ENCODE measurements around the gene ACP2.
A peak's percentile ranks its signal among the peaks of the same experiment; 100 is the strongest.

ACP2 gene

DNA sequence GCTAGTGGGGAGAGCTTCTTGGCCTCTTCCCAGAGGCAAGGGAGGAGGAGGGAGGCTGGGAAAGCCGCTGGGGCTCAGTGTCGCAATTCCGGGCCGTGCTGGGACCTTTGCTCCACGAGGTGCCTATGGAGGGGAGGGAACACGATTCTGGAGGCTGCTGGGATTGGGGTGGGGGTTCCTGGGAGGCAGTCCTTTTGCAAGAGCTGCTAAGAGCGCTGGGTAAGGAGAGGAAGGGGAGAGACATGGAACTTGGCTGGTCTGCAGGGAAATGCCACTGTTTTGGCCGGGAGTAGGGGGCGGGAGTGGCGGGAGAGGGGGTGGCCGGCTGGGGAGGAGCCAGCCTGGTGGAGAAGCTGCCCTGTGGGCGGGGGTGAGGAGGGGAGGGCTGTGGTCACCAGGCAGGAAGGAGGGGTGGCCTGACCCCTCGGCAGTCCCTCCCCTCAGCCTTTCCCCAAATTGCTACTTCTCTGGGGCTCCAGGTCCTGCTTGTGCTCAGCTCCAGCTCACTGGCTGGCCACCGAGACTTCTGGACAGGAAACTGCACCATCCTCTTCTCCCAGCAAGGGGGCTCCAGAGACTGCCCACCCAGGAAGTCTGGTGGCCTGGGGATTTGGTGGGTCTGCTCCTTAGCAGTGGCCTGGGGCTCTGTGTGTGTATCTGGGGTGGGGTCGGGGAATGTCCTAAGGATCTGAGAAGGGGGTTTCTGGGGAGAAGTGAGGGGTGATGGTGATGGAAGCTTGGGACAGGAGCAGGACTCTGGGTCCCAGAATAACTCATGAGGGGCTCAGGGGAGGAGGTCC is 9.1 kb upstream of the ACP2 start, which contains the start of gene NR1H3:
TSS of gene NR1H3 (plus strand) at position 480 of the 800 bp plus-strand sequence. CDS start 1,221 bp downstream, outside the sequence.
- H3K27ac Mint-ChIP-seq = peak within 1 kb of the TSS; percentile 10
- no peaks in the 10 kb centered on the region for H3K27me3 Mint-ChIP-seq
- no peaks in the 10 kb centered on the region for H3K36me3 Mint-ChIP-seq
- peak; percentile 56 for ATAC-seq
- no peaks in the 10 kb centered on the region for H3K9me3 Mint-ChIP-seq
- no peak within 1 kb of the TSS for H3K4me3 Mint-ChIP-seq
- H3K4me1 Mint-ChIP-seq = peaks cover 18% of the 10 kb centered on the region

DNA sequence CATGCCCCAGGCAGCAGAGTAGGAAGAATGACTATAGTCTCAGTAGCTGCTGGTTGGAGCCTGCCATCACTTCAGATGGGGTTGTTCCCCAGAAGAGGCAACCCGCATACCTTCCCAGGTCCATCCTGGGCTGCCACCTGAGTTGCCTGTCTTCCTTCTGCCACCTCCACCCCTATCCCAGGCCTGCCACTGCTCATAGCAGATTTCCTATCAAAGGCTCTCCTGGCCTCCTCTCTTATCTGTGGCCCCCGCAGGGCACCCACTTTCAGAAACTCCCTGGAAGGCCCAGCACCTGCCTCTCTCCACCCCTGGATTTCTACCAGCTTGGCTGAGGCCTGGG is 8.5 kb upstream of the ACP2 start:
- no peaks in the 10 kb centered on the region for H3K36me3 Mint-ChIP-seq
- no peak overlapping the region for H3K4me3 Mint-ChIP-seq
- peaks cover 18% of the 10 kb centered on the region for H3K4me1 Mint-ChIP-seq
- peak overlapping the region; percentile 10 for H3K27ac Mint-ChIP-seq
- no peaks in the 10 kb centered on the region for H3K27me3 Mint-ChIP-seq
- ATAC-seq = no peak
- H3K9me3 Mint-ChIP-seq = no peaks in the 10 kb centered on the region

DNA sequence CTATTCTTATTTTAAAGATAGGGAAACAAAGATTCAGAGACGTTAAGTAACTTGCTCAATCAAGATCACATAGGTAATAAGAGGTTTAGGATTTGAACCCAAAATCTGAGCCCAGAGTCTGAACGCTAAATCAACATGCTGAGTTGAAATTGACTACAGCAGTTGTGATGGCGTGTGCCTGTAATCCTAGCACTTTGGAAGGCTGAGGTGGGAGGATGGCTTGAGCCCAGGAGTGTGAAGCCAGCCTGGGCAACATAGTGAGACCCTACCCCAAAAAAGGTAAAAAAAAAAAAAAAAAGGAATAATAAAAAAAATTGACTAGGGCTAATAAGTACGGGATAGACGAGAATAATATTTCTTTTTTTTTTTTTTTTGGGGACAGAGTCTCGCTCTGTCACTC is 7.8 kb upstream of the ACP2 start:
- Mint-ChIP-seq H3K4me1 (peaks cover 18% of the 10 kb centered on the region), H3K9me3 (no peaks in the 10 kb centered on the region), H3K27ac (no peak overlapping the region), H3K4me3 (no peak overlapping the region), H3K27me3 (no peaks in the 10 kb centered on the region), H3K36me3 (no peaks in the 10 kb centered on the region)
- no peak for ATAC-seq

DNA sequence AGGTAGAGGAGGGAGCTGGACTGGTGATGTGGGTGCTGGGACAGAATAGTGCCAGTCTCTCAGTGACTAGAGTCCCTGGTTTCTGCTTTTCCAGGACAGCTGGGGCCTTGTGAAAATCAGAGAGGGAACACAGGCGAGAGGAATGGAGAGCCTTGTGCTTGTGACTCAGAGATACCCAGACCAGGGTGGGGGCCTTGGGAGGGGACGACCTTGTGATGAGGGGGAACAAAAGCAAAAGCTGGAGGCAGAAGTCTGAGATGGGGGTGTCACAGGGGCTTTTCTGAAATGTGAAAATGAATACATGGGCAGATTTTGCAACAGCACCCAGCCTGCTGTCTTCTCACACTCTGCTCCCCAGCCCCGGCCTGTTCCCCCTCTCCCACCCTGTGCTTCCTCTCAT is 5.8 kb upstream of the ACP2 start:
- Mint-ChIP-seq H3K36me3 (no peaks in the 10 kb centered on the region), H3K4me1 (peaks cover 14% of the 10 kb centered on the region), H3K27ac (no peak overlapping the region), H3K9me3 (no peaks in the 10 kb centered on the region), H3K27me3 (no peaks in the 10 kb centered on the region), H3K4me3 (no peak overlapping the region)
- ATAC-seq = no peak

DNA sequence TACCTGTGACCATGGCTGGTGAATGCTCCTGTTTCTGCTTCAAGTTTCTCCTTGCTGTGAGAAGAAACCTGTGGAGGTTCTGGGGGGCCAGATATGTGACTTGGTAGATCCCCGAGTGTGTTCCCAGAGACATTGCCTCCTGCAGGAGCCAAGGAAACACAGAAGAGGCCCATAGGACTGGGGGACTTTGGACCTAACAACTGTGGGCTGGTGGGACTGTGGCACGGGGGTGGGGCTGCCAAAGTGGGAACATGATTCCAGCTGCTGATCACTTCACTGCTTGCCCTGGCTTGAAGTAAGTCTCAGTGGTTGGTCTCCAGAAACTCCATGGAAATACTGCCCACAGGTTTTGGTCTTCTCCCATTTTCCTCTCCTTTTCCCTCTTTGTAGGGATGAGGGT is 5.0 kb upstream of the ACP2 start:
- Mint-ChIP-seq H3K4me1 (peaks cover 11% of the 10 kb centered on the region), H3K4me3 (no peak overlapping the region), H3K27ac (no peak overlapping the region), H3K9me3 (no peaks in the 10 kb centered on the region), H3K36me3 (no peaks in the 10 kb centered on the region), H3K27me3 (no peaks in the 10 kb centered on the region)
- no peak for ATAC-seq

DNA sequence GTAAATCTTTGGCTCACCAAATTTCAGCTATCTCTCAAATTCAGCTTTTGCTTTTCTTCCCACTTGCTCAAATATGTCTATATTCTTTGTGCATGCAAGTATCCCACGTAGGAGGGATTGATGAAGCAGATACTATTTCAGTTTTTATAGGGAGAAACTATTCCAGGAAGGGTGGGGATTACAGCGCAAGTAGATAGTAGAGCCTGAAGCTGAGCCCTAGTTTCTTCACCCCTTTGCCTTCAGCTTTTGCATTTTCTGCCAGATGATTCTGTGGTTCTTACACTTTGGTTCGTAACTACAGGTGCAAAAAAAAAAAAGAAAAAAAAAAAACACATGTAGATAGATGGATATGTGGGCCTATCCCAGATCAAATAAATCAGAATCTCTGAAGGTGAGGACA is 3.1 kb upstream of the ACP2 start:
- no peak overlapping the region for H3K27ac Mint-ChIP-seq

DNA sequence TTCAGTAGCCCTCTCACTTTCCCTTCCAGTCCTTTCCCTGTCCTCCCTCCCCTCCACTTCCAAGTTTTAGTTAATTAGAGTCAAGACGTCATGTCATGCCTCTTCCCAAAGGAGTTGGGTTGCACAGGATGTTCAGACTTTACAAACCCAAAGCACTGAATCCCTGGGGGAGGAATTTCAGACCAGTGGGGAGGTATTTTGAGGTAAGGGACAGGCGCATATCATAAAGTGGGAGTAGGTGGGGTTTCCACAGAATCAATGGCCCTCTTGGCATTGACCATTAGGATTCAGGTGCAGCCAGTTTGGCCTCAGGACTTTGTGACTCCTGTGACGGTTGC is 733 bp upstream of the ACP2 start:
- Mint-ChIP-seq H3K27me3 (no peaks in the 10 kb centered on the region), H3K4me1 (peaks cover 8% of the 10 kb centered on the region), H3K4me3 (peak overlapping the region; percentile 95), H3K36me3 (peaks cover 7% of the 10 kb centered on the region), H3K27ac (peak overlapping the region; percentile 95), H3K9me3 (no peaks in the 10 kb centered on the region)
- no peak for ATAC-seq

More for the DNA sequence above, 3.1 kb upstream of the ACP2 start:
- H3K4me1 Mint-ChIP-seq = peaks cover 8% of the 10 kb centered on the region
- no peaks in the 10 kb centered on the region for H3K27me3 Mint-ChIP-seq
- no peak for ATAC-seq
- H3K4me3 Mint-ChIP-seq = no peak overlapping the region
- H3K36me3 Mint-ChIP-seq = no peaks in the 10 kb centered on the region
- no peaks in the 10 kb centered on the region for H3K9me3 Mint-ChIP-seq

DNA sequence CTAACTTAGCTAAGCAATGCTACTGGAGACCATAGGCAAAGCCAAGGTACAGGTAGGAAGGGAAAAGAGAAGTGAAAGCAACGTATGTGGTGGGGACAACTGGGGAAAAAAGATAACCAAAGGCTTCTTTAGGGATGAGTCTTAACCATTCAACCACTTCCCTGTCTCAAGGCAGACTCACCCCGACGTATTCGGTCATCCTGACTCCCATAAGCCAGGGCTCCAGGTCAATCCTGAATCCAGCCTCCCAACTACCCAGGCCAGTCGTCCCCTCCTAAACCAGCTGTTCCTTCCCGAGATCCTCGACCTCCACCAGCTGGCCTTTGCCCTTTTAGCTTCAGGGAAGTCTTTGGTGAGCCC is 330 bp downstream of the ACP2 start:
- ATAC-seq = peak; percentile 59
- Mint-ChIP-seq H3K27me3 (no peaks in the 10 kb centered on the region), H3K9me3 (no peaks in the 10 kb centered on the region), H3K36me3 (peaks cover 10% of the 10 kb centered on the region), H3K27ac (peak overlapping the region; percentile 95), H3K4me1 (peaks cover 8% of the 10 kb centered on the region), H3K4me3 (peak overlapping the region; percentile 95)

DNA sequence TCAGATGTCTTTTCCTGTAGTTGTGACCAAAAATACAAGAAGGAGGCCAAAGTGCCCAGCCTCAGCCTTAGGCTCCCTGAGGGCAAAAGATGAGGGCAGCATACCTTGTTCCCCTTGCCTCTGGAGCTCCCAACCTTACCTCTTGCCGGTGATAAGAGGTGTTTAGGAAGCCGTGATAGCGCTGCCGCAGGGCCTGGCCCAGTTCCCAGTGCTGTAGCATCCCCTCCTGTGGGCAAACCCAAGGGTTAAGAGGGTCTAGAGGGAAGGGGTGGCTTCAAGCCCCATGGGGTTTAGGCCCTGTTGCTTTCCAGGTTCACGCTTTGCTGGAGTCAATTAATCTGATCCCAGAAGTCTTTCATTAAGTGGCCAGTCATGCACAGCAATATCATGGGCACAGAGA is 1.1 kb downstream of the ACP2 start:
- Mint-ChIP-seq H3K27me3 (no peaks in the 10 kb centered on the region), H3K27ac (no peak overlapping the region), H3K9me3 (no peaks in the 10 kb centered on the region), H3K4me1 (peaks cover 8% of the 10 kb centered on the region), H3K36me3 (peaks cover 11% of the 10 kb centered on the region), H3K4me3 (peak overlapping the region; percentile 95)
- no peak for ATAC-seq

DNA sequence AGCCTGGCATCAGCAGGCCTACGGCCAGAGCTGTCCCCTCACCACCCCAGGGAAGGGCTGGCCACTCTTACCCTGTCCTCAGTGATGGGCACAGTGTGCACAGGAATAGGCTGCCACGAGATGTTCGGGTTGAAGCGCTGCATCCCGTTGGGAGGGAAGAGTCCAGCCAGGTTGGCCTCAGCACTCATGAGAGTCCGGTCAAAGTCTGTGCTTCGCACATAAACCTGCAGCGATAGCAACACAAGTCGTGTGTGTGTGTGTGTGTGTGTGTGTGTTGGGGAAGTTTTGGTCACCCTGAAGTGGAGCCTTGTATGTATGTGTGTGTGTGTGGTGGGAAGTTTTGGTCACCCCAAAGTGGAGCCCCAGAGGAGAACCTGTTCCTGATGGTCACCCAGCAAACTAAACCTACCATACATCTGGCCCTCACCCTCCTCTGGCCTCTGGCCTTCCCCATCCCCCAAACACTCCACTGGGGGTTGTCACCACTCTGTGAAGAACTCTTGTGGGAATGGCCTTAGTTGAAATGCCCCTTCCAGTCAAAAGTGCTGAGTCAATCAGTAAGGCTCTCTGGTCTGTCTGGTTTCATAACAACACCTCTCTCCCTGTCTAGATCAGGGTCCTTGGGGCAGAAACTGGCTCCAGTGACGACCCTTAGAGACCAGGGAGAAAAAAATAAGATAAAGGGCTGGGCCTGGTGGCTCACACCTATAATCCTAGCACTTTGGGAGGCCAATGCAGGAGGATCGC is 2.8 kb downstream of the ACP2 start:
- Mint-ChIP-seq H3K36me3 (peaks cover 28% of the 10 kb centered on the region), H3K9me3 (no peaks in the 10 kb centered on the region), H3K27me3 (no peaks in the 10 kb centered on the region), H3K4me3 (no peak overlapping the region), H3K4me1 (peaks cover 8% of the 10 kb centered on the region), H3K27ac (no peak overlapping the region)
- ATAC-seq = no peak

DNA sequence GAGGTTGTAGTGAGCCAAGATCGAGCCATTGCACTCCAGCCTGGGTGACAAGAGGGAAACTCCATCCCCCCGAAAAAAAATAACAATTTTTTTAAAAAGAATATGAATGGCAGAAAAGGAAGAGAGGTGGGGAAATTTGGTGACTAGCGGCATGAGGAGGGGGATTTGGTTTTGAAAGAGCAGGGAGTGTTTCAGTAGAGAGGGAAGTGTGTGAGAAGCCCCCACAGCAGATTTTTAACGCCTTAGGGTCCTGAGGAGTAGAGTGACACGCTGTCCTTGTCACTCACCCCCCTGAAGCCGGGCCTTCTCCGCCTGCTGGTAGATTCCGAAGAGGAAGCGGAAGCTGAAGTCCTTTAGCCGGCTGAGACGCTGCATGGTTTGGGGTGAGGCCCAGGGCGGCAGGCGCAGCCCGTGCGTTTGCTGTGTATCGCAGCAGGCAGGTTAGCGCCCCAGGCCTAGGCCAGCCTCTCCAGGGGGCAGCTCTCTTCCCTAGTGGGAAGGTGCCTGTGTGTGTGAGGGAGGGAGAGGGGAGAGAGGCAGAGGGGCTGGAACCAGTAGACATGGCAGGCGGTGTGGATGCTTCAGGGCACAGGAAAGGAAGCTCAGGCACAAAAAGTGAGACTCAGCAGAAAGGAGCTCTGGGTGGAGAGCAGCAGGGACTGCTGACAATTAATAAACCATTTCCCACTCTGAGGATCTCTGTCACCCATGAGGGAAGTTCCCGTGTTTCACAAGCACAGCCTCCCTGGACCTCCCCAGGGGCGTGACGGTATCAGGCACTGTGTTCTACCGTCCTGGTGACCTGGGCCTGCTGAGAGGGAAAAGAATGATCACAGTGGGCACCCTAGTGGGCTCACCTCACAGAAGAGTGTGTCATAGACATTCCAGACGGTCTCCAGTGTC is 3.9 kb downstream of the ACP2 start:
- no peak for ATAC-seq
- Mint-ChIP-seq H3K27me3 (no peaks in the 10 kb centered on the region), H3K27ac (no peak overlapping the region), H3K4me3 (no peak overlapping the region), H3K9me3 (no peaks in the 10 kb centered on the region), H3K36me3 (peaks cover 38% of the 10 kb centered on the region), H3K4me1 (peaks cover 8% of the 10 kb centered on the region)

DNA sequence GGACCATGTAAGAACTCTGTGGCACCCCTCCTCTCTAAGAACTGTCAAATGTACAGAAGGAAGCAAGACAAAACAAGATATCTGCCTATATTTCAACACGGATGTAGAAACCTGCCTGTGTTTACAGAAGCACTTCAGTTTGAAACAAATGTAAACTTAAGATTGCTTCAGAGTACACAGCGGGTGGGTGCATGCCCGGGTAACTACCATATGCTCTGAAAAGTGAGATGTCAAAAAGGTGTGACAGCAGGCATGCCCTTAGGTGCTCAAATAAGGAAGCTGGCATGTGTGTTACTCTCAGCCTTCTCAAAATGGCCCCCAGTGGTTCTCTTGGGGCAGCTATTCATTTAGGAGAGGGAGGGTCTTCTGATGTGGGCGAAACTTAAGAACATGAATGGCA is 5.2 kb downstream of the ACP2 start:
- Mint-ChIP-seq H3K36me3 (peaks cover 41% of the 10 kb centered on the region), H3K27ac (no peak overlapping the region), H3K4me3 (no peak overlapping the region), H3K9me3 (no peaks in the 10 kb centered on the region), H3K4me1 (peaks cover 7% of the 10 kb centered on the region), H3K27me3 (no peaks in the 10 kb centered on the region)
- ATAC-seq = no peak

DNA sequence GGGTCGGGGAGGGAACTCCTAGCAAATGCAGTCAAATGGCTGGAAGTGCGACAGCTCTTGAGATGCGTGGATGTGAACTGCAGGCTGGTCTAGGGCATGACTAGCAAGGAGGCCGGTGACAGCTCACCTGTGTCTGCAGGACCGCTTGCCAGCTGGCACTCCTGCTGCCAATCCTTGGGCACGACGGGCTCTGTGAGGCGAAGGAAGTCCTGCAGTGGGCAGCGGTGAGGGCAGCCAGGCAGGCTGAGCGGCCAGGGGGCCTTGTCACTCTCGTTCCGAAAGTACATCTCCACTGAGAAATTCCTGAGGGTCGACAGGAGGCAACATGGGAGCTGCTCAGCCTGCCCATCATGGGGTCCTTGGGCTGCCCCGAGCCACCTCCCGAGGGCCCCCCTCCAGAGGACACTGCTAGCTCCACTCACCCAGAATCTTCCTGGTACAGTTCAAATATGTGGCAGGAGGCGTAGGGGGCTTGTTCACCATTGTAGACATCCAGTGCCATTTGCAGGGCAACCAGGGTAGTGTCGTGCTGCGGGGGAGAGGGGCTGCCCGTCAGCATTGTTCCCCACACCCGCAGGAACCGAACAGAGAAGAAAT is 5.9 kb downstream of the ACP2 start:
- Mint-ChIP-seq H3K36me3 (peaks cover 48% of the 10 kb centered on the region), H3K27ac (peak overlapping the region; percentile 25), H3K4me3 (no peak overlapping the region), H3K9me3 (no peaks in the 10 kb centered on the region), H3K4me1 (no peaks in the 10 kb centered on the region), H3K27me3 (no peaks in the 10 kb centered on the region)
- no peak for ATAC-seq

DNA sequence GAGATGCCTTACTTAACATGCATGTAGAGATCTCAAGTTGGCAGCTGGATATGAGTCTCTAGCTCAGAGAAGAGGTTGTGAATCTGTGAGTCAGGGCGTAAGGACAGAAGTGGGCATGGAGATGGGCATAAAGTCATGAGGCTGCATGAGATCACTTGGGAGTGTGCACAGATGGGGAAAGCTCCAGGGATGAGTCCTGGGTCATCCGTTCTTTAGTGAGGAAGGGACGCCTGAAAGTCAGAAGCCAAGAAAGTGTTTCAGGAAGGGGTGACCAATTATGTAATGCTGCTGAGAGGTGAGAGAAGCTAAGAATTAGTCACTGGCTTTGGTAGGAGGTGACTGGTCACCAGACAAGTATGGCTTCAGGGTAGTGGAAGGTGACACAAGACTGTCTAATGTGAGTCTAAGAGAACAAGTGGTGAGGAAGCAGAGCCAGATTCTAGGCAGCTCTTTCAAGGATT is 6.7 kb downstream of the ACP2 start:
- no peaks in the 10 kb centered on the region for H3K9me3 Mint-ChIP-seq
- peaks cover 54% of the 10 kb centered on the region for H3K36me3 Mint-ChIP-seq
- H3K27ac Mint-ChIP-seq = peak overlapping the region; percentile 25
- H3K27me3 Mint-ChIP-seq = no peaks in the 10 kb centered on the region
- H3K4me3 Mint-ChIP-seq = no peak overlapping the region
- H3K4me1 Mint-ChIP-seq = no peaks in the 10 kb centered on the region
- ATAC-seq = no peak

DNA sequence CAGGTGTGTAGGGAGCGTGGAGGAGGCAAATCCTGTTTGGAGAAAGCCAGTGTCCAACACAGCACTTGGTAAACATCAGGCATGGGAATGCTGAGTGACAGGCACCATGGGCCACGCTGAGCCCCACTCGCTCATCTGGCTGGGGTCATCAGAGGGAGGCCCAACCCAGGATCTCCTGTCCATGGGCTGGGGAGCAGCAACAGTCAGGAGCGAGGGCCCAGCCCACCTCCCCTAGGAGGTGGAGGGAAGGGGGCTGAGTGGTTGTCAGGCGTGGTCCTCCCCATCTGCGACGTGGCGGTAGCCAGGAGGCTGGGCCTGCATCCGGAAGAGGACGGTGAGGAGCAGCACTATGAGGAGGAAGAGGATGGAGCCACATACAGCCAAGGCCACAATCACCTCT is 8.8 kb downstream of the ACP2 start:
- H3K4me1 Mint-ChIP-seq = no peaks in the 10 kb centered on the region
- ATAC-seq = peak; percentile 5
- H3K9me3 Mint-ChIP-seq = no peaks in the 10 kb centered on the region
- H3K27ac Mint-ChIP-seq = peak overlapping the region; percentile 11
- no peaks in the 10 kb centered on the region for H3K27me3 Mint-ChIP-seq
- peak overlapping the region; percentile 39 for H3K4me3 Mint-ChIP-seq
- H3K36me3 Mint-ChIP-seq = peaks cover 68% of the 10 kb centered on the region

Measured in stimulated activated memory B cell treated with anti-CD40 and anti-IgM and Interleukin-4, amounts not matched to agents 10 μg/mL and 1 μg/mL and 100 μg/mL, for 72 hours (primary cell).